H1 (cell line): Measurements from ENCODE around the gene SLC22A23. TPM values are rescaled to one million over a fixed set of nuclear protein-coding genes. Genes with fewer than 3 reads are reported as not detected.

ENCODE experiments used
- CTCF ChIA-PET: fragments of 300-600 bp; sonication (Branson Sonifier 250); formaldehyde crosslinking; loops from one replicate; lab custom pipeline; 2021; ENCODE audit not compliant: partially characterized antibody; lab: Charles Lee
- POLR2A ChIA-PET: fragments of 300-600 bp; sonication (Branson Sonifier 250); formaldehyde crosslinking; loops from one replicate; lab custom pipeline; 2021; ENCODE audit warnings: inconsistent platforms; ENCODE audit not compliant: partially characterized antibody; lab: Charles Lee
- DNase-seq, 2 experiments: peaks; one replicate each; pipeline versions ENCODE4 v3.0.0 to v3.0.0-alpha.2; 2010 to 2022; ENCODE audit warnings: low spot score in 2 of 2, low read depth in 1 of 2, mixed read lengths in 1 of 2
- FAIRE-seq: peaks from 2 replicates; lab custom pipeline; 2011; peaks lifted over from hg19 to GRCh38; lab: Jason Lieb, UNC
- H2AFZ ChIP-seq: 2 replicates; pipeline ENCODE4 v1.8.1; 2012; ENCODE audit warnings: low read length, inconsistent platforms
- H2AK5ac ChIP-seq: 2 replicates; pipeline ENCODE4 v1.6.1; 2013; ENCODE audit warnings: low read depth, low read length
- H2BK120ac ChIP-seq: replicated peaks from 2 replicates; pipeline ENCODE3; 2013; ENCODE audit warnings: low read depth, low read length, inconsistent platforms
- H2BK12ac ChIP-seq: 2 replicates; pipeline ENCODE4 v1.6.1; 2013; ENCODE audit warnings: low read depth, low read length
- H2BK15ac ChIP-seq: 2 replicates; pipeline ENCODE4 v1.6.1; 2013; ENCODE audit warnings: low read length
- H2BK20ac ChIP-seq: 2 replicates; pipeline ENCODE4 v1.6.1; 2013; ENCODE audit warnings: low read length
- H2BK5ac ChIP-seq: 2 replicates; pipeline ENCODE4 v1.6.1; 2013; ENCODE audit warnings: low read depth, low read length
- H3K14ac ChIP-seq: 2 replicates; pipeline ENCODE4 v1.6.1; 2013; ENCODE audit warnings: inconsistent platforms; ENCODE audit not compliant: insufficient read length
- H3K18ac ChIP-seq: 2 replicates; pipeline ENCODE4 v1.6.1; 2013; ENCODE audit warnings: low read length; ENCODE audit errors: extremely low read depth
- H3K23ac ChIP-seq: 2 replicates; pipeline ENCODE4 v1.6.1; 2013; ENCODE audit warnings: inconsistent platforms; ENCODE audit not compliant: insufficient read length
- H3K23me2 ChIP-seq: 2 replicates; pipeline ENCODE4 v1.6.1; 2013; ENCODE audit warnings: low read depth, low read length
- H3K27ac ChIP-seq: 2 replicates; pipeline ENCODE4 v1.6.1; 2011; ENCODE audit warnings: low read depth, low read length, inconsistent platforms
- H3K27me3 ChIP-seq, 4 experiments: replicated peaks in 1 of 4; 1 replicate in 1 of 4; 2 replicates in 3 of 4; pipeline versions ENCODE4 v1.6.1 to v1.8.1; 2011 to 2013; ENCODE audit warnings: low read length in 3 of 4, mild to moderate bottlenecking in 3 of 4, inconsistent platforms in 2 of 4, mixed read lengths in 2 of 4, moderate library complexity in 1 of 4; ENCODE audit not compliant: control insufficient read depth in 3 of 4, insufficient read depth in 3 of 4; ENCODE audit errors: extremely low read depth in 1 of 4
- H3K36me3 ChIP-seq, 4 experiments: 2 replicates each; pipeline versions ENCODE4 v1.6.1 to v1.8.1; 2011 to 2013; ENCODE audit warnings: mild to moderate bottlenecking in 4 of 4, low read length in 3 of 4, moderate library complexity in 2 of 4, control low read depth in 1 of 4, inconsistent platforms in 1 of 4; ENCODE audit not compliant: insufficient read depth in 4 of 4, control insufficient read depth in 2 of 4
- H3K4ac ChIP-seq: replicated peaks from 2 replicates; pipeline ENCODE3; 2013; ENCODE audit warnings: low read length, low read depth, mixed read lengths, inconsistent platforms; ENCODE audit not compliant: insufficient read length
- H3K4me1 ChIP-seq, 4 experiments: replicated peaks in 1 of 4; 1 replicate in 1 of 4; 2 replicates in 3 of 4; pipeline versions ENCODE4 v1.6.1 to v1.8.1; 2011 to 2013; ENCODE audit warnings: low read length in 3 of 4, inconsistent platforms in 2 of 4, mixed read lengths in 1 of 4; ENCODE audit not compliant: insufficient read depth in 4 of 4, control insufficient read depth in 3 of 4
- H3K4me2 ChIP-seq, 2 experiments: 2 replicates each; pipeline versions ENCODE4 v1.6.1 to v1.8.1; 2011 to 2013; ENCODE audit warnings: low read depth in 2 of 2, low read length in 2 of 2, control low read depth in 1 of 2, inconsistent platforms in 1 of 2, mild to moderate bottlenecking in 1 of 2; ENCODE audit not compliant: insufficient read depth in 1 of 2
- H3K4me3 ChIP-seq, 4 experiments: fragments of 200-600, 300-600 bp in 1 of 4; sonication (generic), shearing (Covaris generic), sonication (Bioruptor Twin) in 1 of 4; 2 replicates each; pipeline versions ENCODE4 v1.5.1 to v1.8.1; 2011 to 2016; ENCODE audit warnings: low read length in 4 of 4, low read depth in 3 of 4, control low read depth in 2 of 4, inconsistent platforms in 2 of 4, mild to moderate bottlenecking in 2 of 4, mixed read lengths in 1 of 4, moderate library complexity in 1 of 4; ENCODE audit not compliant: insufficient read depth in 2 of 4; ENCODE audit errors: extremely low read depth in 1 of 4
- H3K56ac ChIP-seq: replicated peaks from 2 replicates; pipeline ENCODE3; 2013; ENCODE audit warnings: low read depth, mild to moderate bottlenecking, mixed read lengths, low read length, inconsistent platforms; ENCODE audit not compliant: insufficient read length
- H3K79me1 ChIP-seq: 2 replicates; pipeline ENCODE4 v1.6.1; 2013; ENCODE audit warnings: low read depth, low read length, control low read depth
- H3K79me2 ChIP-seq, 2 experiments: 2 replicates each; pipeline versions ENCODE4 v1.6.1 to v1.8.1; 2012 to 2013; ENCODE audit warnings: low read length in 2 of 2, mild to moderate bottlenecking in 2 of 2, inconsistent platforms in 1 of 2; ENCODE audit not compliant: insufficient read depth in 2 of 2, control insufficient read depth in 1 of 2
- H3K9ac ChIP-seq, 4 experiments: replicated peaks in 1 of 4; 1 replicate in 1 of 4; 2 replicates in 3 of 4; pipeline versions ENCODE4 v1.6.1 to v1.8.1; 2011 to 2013; ENCODE audit warnings: low read depth in 3 of 4, low read length in 3 of 4, control low read depth in 2 of 4, mild to moderate bottlenecking in 2 of 4, moderate library complexity in 2 of 4, inconsistent platforms in 1 of 4; ENCODE audit errors: extremely low read depth in 1 of 4
- H3K9me3 ChIP-seq, 2 experiments: 2 replicates each; pipeline versions ENCODE4 v1.6.1 to v1.8.1; 2012 to 2013; ENCODE audit warnings: mild to moderate bottlenecking in 2 of 2, moderate library complexity in 2 of 2, control low read depth in 1 of 2, inconsistent platforms in 1 of 2, low read depth in 1 of 2, low read length in 1 of 2, mixed read lengths in 1 of 2; ENCODE audit not compliant: insufficient read depth in 2 of 2
- H4K20me1 ChIP-seq, 2 experiments: replicated peaks in 1 of 2; 2 replicates each; pipeline versions ENCODE3 to v1.8.1; 2011 to 2013; ENCODE audit warnings: inconsistent platforms in 2 of 2, low read length in 2 of 2, mild to moderate bottlenecking in 1 of 2; ENCODE audit not compliant: insufficient read depth in 2 of 2, control insufficient read depth in 1 of 2
- H4K5ac ChIP-seq: 2 replicates; pipeline ENCODE4 v1.6.1; 2013; ENCODE audit warnings: low read length, low read depth, mixed read lengths, inconsistent platforms; ENCODE audit not compliant: insufficient read length
- H4K8ac ChIP-seq: 2 replicates; pipeline ENCODE4 v1.8.0; 2013; ENCODE audit warnings: mild to moderate bottlenecking, moderate library complexity, low read length, inconsistent platforms; ENCODE audit not compliant: insufficient read depth; ENCODE audit errors: extremely low read depth
- H4K91ac ChIP-seq: replicated peaks from 2 replicates; pipeline ENCODE3; 2013; ENCODE audit warnings: low read length, mixed read lengths, inconsistent platforms; ENCODE audit not compliant: insufficient read length
- BRCA1 ChIP-seq: IDR thresholded peaks from 2 replicates; pipeline ENCODE4 v1.6.1; 2012; ENCODE audit warnings: low read depth, low read length, improper control_type of control experiment
- JUN ChIP-seq: IDR thresholded peaks from 2 replicates; pipeline ENCODE4 v1.6.1; 2011; ENCODE audit warnings: low read depth, mild to moderate bottlenecking, improper control_type of control experiment, low read length
- KDM5A ChIP-seq: fragments of 200-600 bp; IDR thresholded peaks from 2 replicates; pipeline ENCODE4 v1.7.1; 2012; ENCODE audit warnings: mild to moderate bottlenecking, low read length, inconsistent platforms, mixed read lengths
- MAFK ChIP-seq: IDR thresholded peaks from 2 replicates; pipeline ENCODE4 v1.6.1; 2012; ENCODE audit warnings: low read depth, mild to moderate bottlenecking, improper control_type of control experiment, low read length
- NRF1 ChIP-seq: IDR thresholded peaks from 2 replicates; pipeline ENCODE4 v1.6.1; 2011; ENCODE audit warnings: mild to moderate bottlenecking, low read depth, low read length, improper control_type of control experiment
- SIN3A ChIP-seq, 2 experiments: IDR thresholded peaks in 1 of 2; conservative IDR thresholded peaks in 1 of 2; 2 replicates each; pipeline ENCODE4 v1.6.1; 2011 to 2012; ENCODE audit warnings: low read length in 2 of 2, improper control_type of control experiment in 1 of 2, low read depth in 1 of 2, mild to moderate bottlenecking in 1 of 2
- SUZ12 ChIP-seq: fragments of 200-600 bp; sonication (generic); IDR thresholded peaks from 2 replicates; pipeline ENCODE4 v1.6.1; 2012; ENCODE audit warnings: mild to moderate bottlenecking, inconsistent platforms, low read length, moderate library complexity, mixed read lengths
- TAF7 ChIP-seq: optimal IDR thresholded peaks from 2 replicates; pipeline ENCODE3; 2011; ENCODE audit warnings: low read depth, mild to moderate bottlenecking, inconsistent platforms, low read length, moderate library complexity, borderline replicate concordance
- WGBS, 2 experiments: shearing (Covaris generic) in 1 of 2; methylation state at CpG; one replicate each; pipeline versions ENCODE4 v1.1.6 to v1.1.7; 2013 to 2015; ENCODE audit warnings: low lambda C conversion rate in 2 of 2, mixed read lengths in 2 of 2, inconsistent platforms in 1 of 2, low coverage in 1 of 2, missing lambda C conversion rate in 1 of 2; ENCODE audit not compliant: insufficient replicate concordance in 2 of 2, insufficient coverage in 1 of 2, insufficient read length in 1 of 2; ENCODE audit errors: extremely low coverage in 1 of 2, missing lambda C conversion rate in 1 of 2; 5-methylcytosine and 5-hydroxymethylcytosine counted together
- polyA plus RNA-seq, 7 experiments: library from polyadenylated mRNA; depleted of rRNA in 3 of 7; stranded (reverse) in 5 of 7; unstranded in 2 of 7; fragments of >200 nt in 5 of 7; fragments of 200-250 nt in 2 of 7; gene quantifications; 1 replicate in 5 of 7; 2 replicates in 1 of 7; 4 replicates in 1 of 7; pipeline versions ENCODE4 v1.2.1 to v1.2.3, GENCODE V29; 2011 to 2013; ENCODE audit warnings: missing spikeins in 2 of 7, mixed read lengths in 2 of 7
- total RNA-seq: library from RNA; stranded (reverse); fragmentation: NEBNext Ultra II Directional; extraction: Animal tissue kit (Norgen Biotek cat#: 25700); gene quantifications from 2 replicates; pipeline ENCODE4 v1.2.1, GENCODE V29; 2021
- TF ChIP-seq, protein P1 (sequence below): IDR thresholded peaks from 2 replicates; pipeline ENCODE4 v1.6.1; 2012; ENCODE audit warnings: inconsistent platforms

The SLC22A23 gene
- total and polyA plus RNA-seq, 2 of the 8 experiments (the other 6 are each of a cell fraction or from before 2014, with no cell fraction given): 9.9 to 38.4 TPM

DNA sequence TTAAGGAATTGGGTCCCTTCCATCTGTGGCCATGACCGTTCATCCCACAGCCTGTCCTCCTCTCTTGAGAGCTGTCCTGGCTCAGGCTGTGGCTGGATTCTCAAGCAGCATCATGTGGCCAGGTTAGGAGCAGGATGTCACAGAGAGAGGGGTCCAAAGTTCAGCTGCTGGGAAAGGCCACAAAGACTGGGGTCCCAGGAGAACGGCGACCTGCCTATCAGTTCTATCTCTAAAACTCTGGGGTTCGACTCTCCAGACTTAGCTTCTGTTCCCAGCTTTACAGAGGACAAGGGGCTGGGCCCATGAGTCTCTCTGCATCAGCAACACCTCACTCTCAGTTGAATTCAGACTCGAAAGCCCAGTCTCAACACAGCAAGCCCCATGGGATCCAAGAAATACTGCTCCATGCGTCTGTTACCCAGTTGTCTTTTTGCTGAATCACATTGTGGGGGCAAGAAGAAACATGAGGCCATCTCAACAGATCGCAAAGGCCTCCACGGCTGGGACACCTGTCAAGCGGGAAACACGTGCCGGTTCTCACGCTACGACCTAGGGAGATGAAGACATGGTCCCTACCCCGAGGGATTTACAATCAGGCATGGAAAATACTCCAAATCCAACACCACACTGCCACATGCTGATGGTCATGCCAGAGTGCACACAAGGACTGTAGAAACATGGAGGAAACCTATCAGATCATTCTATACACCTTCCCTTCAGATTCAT is 95.4 kb downstream of the SLC22A23 start:
- Histone ChIP-seq H4K20me1 (peaks cover 4 to 5% of the 10 kb centered on the region in 2 experiments), H3K18ac (no peak overlapping the region), H3K79me2 (peaks cover 0 to 12% of the 10 kb centered on the region in 2 experiments; a peak in 2 of 4 replicates), H3K9ac (no peak overlapping the region), H3K27me3 (no peaks in the 10 kb centered on the region), H3K79me1 (peaks cover 3% of the 10 kb centered on the region), H2BK20ac (no peak overlapping the region), H4K5ac (no peak overlapping the region), H2BK15ac (no peak overlapping the region), H2BK120ac (no peak overlapping the region), H3K4me3 (no peak overlapping the region), H3K4me1 (peaks cover 2 to 12% (median 10%) of the 10 kb centered on the region in 4 experiments), H3K56ac (no peak overlapping the region), H4K91ac (no peak overlapping the region), H3K23ac (no peak overlapping the region), H2BK5ac (no peak overlapping the region), H4K8ac (0 out of 2 replicates have a peak overlapping the region, but pooled peaks have one; percentile 37), H3K36me3 (0 out of 8 replicates have a peak, but pooled peaks cover 0 to 2% (median 0%) of the 10 kb centered on the region in 4 experiments), H2BK12ac (no peak overlapping the region), H3K14ac (no peak overlapping the region), H2AFZ (no peak overlapping the region), H2AK5ac (no peak overlapping the region), H3K4me2 (no peak overlapping the region), H3K27ac (no peak overlapping the region), H3K9me3 (peaks cover 0 to 3% of the 10 kb centered on the region in 2 experiments; a peak in 1 of 4 replicates), H3K23me2 (no peaks in the 10 kb centered on the region), H3K4ac (no peak overlapping the region)
- ChIA-PET POLR2A (no interaction called here), CTCF (interaction anchor here (0.8 to 1.5 kb wide), 3 partner anchors 11 to 31 kb away, joined by 3 to 7 read pairs (median 5); no protein-coding TSS in a partner anchor)
- DNase-seq (no peak), FAIRE-seq (no peak)
- WGBS, 2 experiments: 83% methylated on average over 14 of the region's 14 CpGs; no CpG with 5 or more reads in 1 of the 2 experiments
- TF ChIP-seq SUZ12 (no peak), KDM5A (no peak), NRF1 (no peak), MAFK (no peak), SIN3A (conservative IDR thresholded peaks at IDR 0.05 in 1 of 2, IDR thresholded peaks at IDR 0.05 in 1 of 2; ENCODE audit: low read depth in 1 of 2, low read length in 2 of 2) (no peak), BRCA1 (no peak), TAF7 (no peak), JUN (no peak)
- TF ChIP-seq, protein P1, sequence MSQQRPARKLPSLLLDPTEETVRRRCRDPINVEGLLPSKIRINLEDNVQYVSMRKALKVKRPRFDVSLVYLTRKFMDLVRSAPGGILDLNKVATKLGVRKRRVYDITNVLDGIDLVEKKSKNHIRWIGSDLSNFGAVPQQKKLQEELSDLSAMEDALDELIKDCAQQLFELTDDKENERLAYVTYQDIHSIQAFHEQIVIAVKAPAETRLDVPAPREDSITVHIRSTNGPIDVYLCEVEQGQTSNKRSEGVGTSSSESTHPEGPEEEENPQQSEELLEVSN: no peak
